ENCODE results near the gene TMEM109.

- no peak for TF ChIP-seq ZNF274 (CRISPR knock-in tag; IDR thresholded peaks at IDR 0.05)
- TF ChIP-seq SMAD1 (CRISPR knock-in tag; IDR thresholded peaks at IDR 0.05; ENCODE audit: borderline replicate concordance, low read depth) = no peak
- no peak for TF ChIP-seq ZC3H13 (CRISPR knock-in tag; IDR thresholded peaks at IDR 0.05)
- no peak for TF ChIP-seq ZFP41 (CRISPR knock-in tag; IDR thresholded peaks at IDR 0.05; ENCODE audit: borderline replicate concordance)
- TF ChIP-seq ZBTB8A (CRISPR knock-in tag; IDR thresholded peaks at IDR 0.05; ENCODE audit: borderline replicate concordance, low read depth) = no peak
- TF ChIP-seq, protein P1, sequence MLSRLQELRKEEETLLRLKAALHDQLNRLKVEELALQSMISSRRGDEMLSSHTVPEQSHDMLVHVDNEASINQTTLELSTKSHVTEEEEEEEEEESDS (CRISPR knock-in tag; IDR thresholded peaks at IDR 0.05; ENCODE audit: borderline replicate concordance) = no peak
These were observed 50.8 kb downstream of the TMEM109 start for GRCh38 chr11:60964801-60965200.
